A204.1 (cell line): ENCODE measurements around the gene COPE.

Experiments
- FAIRE-seq: peaks from 2 replicates; lab custom pipeline; 2012; peaks lifted over from hg19 to GRCh38; lab: Jason Lieb, UNC

The COPE gene

DNA sequence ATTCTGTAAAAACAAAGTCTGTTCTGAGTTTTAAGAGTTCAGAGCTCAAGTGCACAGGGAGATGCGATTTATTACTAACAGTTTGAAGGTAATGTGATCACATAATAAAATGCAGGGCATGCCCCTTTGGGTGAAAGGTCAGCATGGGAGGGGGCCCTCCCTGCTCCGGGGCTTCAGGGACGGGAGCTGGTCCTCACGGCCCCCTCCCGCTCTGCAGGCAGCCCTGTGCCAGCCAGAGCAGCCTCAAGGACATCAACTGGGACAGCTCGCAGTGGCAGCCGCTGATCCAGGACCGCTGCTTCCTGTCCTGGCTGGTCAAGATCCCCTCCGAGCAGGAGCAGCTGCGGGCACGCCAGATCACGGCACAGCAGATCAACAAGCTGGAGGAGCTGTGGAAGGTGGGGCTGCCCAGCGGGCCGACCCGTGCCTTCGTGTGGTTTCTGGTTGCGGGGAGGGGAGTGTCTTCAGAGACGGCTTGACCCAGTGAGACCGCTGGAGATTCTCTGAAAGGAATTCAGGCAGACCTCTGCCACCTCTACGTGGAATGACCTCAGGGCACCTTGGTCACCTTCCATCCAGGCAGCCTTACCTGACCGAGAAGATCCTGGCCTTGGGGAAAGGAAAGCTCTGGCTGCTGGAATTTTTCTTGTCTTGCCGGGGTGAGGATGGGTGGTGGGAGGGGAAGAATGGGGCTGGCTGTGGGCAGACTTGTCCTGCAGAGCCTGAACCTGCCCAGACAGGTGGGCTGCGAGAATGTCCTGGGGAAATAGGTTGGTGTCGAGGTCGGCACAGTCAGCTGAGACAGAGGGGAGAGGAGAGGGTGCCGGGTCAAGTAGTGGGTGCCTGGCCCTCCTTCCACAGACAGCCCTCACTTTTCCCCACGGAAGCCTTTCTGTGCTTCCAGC is 68.5 kb downstream of the COPE start:
- no peak for FAIRE-seq

DNA sequence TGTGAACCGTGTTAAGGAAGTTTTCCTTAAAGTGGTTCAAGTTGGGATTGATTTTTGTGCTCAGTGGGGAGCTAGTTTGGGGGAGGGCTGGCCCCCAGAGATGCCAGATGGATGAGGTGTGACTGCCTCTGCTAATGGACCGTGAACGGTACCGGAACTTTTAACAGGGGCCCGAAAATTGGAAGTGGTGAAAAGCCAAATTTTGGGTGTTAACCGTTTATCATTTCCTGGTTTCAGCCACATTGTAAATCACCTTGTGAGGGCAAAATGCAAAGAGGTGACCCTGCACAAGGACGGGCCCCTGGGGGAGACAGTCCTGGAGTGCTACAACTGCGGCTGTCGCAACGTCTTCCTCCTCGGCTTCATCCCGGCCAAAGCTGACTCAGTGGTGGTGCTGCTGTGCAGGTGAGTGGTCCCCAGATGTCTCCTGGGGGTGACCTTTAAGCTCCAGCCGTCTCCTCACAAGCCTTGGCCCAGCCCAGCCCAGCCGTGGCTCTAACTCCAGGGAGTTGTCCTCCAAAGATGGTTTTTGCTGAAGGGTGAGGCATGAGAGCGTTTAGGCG is 69.3 kb downstream of the COPE start:
- no peak for FAIRE-seq
